Sigmoid colon (tissue), 7 donors: ENCODE measurements around the gene TFF2. TPM values are rescaled to one million over a fixed set of nuclear protein-coding genes. Genes with fewer than 3 reads are reported as not detected.

Source experiments
- DNase-seq: peaks from one replicate; pipeline ENCODE4 v3.0.0-alpha.2; 2019
- H3K27ac ChIP-seq, 4 donors: fragments of 200-600 bp; sonication (generic); one replicate each; pipeline ENCODE4 v1.5.1; 2016 to 2019; ENCODE audit warnings: mild to moderate bottlenecking in 1 of 4
- H3K27me3 ChIP-seq, 3 donors: fragments of 200-600 bp; sonication (generic); one replicate each; pipeline ENCODE4 v1.5.1; 2019; ENCODE audit warnings: mild to moderate bottlenecking in 1 of 3
- H3K36me3 ChIP-seq, 4 donors: fragments of 200-600 bp; sonication (generic); one replicate each; pipeline ENCODE4 v1.5.1; 2016 to 2019
- H3K4me1 ChIP-seq, 4 donors: fragments of 200-600 bp; sonication (generic); one replicate each; pipeline ENCODE4 v1.5.1; 2017 to 2019
- H3K4me3 ChIP-seq, 4 donors: fragments of 200-600 bp; sonication (generic); one replicate each; pipeline ENCODE4 v1.5.1; 2017 to 2019; ENCODE audit warnings: mild to moderate bottlenecking in 2 of 4, moderate library complexity in 1 of 4
- H3K9me3 ChIP-seq, 4 donors: fragments of 200-600 bp in 3 of 4; sonication (generic) in 3 of 4; one replicate each; pipeline versions ENCODE4 v1.5.1 to v1.6.1; 2013 to 2019
- EP300 ChIP-seq, 4 donors: sonication (generic); formaldehyde crosslinking; IDR thresholded peaks; one replicate each; pipeline ENCODE4 v1.6.1; 2017; ENCODE audit warnings: antibody characterized with exemption in 4 of 4
- POLR2A ChIP-seq, 2 donors: fragments of 450-650 bp; IDR thresholded peaks; one replicate each; pipeline ENCODE4 v1.6.1; 2016; ENCODE audit warnings: antibody characterized with exemption in 2 of 2, mild to moderate bottlenecking in 2 of 2, moderate library complexity in 2 of 2
- POLR2AphosphoS5 ChIP-seq, 4 donors: sonication (generic); formaldehyde crosslinking; IDR thresholded peaks; one replicate each; pipeline ENCODE4 v1.6.1; 2017; ENCODE audit warnings: antibody characterized with exemption in 4 of 4
- WGBS, 2 donors: extraction: QIAGEN DNeasy Blood & Tissue Kit; methylation state at CpG; one replicate each; pipeline ENCODE4 v1.1.7; 2013; 5-methylcytosine and 5-hydroxymethylcytosine counted together
- intact Hi-C: fragments of 100-400 bp; cut with DNase I; formaldehyde crosslinking; loops from one replicate; pipeline ENCODE4 v1.15.1; 2023
- polyA plus RNA-seq, 3 donors: library from polyadenylated mRNA; stranded (reverse); fragments of 200-250 nt; gene quantifications; one replicate each; pipeline ENCODE4 v1.2.3, GENCODE V29; 2013
- total RNA-seq, 4 donors: library from RNA; depleted of rRNA; stranded (reverse); fragments of >200 nt; gene quantifications; one replicate each; pipeline ENCODE4 v1.1.0, GENCODE V29; 2016
- TF ChIP-seq, protein P1 (sequence below), 4 experiments: fragments of 450-650 bp in 3 of 4; fragments of 200-600 bp in 1 of 4; IDR thresholded peaks; one replicate each; pipeline ENCODE4 v1.5.1; 2016 to 2019; ENCODE audit warnings: antibody characterized with exemption in 4 of 4, mild to moderate bottlenecking in 3 of 4, moderate library complexity in 2 of 4
- donor health status: healthy with polysubstance abuse.
- donor health status: Bipolar disorder and iron deficiency.
- donor health status: healthy.

TFF2 gene
- total and polyA plus RNA-seq, 7 donors = 1.5 to 23.4 (median 3.0) TPM; not detected in 4

DNA sequence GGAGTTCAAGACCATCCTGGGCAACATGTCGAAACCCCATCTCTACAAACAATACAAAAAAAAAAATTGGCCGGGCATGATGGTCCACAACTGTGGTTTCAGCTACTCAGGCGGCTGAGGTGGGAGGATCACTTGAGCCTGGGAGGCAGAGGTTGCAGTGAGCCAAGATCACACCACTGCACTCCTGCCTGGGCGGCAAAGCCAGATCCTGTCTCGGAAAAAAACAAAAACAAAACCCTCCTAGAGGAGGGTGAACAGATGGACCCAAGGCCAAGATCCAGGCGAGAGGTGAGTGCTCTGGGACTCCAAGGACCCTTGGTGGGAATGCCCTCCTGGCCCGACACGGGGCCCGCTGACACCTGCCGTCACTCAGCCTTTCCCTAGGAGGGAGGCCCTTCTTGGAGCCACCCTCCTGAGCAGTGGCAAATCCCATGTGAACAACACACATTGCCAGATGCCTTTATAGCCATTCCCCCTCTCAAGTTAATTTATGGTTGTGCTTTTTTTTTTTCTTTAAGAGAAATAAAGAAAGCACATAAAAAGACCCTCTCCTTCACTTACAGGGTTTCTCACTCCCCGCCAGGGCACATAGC is 380 bp downstream of the TFF2 start:
- TF ChIP-seq, protein P1, sequence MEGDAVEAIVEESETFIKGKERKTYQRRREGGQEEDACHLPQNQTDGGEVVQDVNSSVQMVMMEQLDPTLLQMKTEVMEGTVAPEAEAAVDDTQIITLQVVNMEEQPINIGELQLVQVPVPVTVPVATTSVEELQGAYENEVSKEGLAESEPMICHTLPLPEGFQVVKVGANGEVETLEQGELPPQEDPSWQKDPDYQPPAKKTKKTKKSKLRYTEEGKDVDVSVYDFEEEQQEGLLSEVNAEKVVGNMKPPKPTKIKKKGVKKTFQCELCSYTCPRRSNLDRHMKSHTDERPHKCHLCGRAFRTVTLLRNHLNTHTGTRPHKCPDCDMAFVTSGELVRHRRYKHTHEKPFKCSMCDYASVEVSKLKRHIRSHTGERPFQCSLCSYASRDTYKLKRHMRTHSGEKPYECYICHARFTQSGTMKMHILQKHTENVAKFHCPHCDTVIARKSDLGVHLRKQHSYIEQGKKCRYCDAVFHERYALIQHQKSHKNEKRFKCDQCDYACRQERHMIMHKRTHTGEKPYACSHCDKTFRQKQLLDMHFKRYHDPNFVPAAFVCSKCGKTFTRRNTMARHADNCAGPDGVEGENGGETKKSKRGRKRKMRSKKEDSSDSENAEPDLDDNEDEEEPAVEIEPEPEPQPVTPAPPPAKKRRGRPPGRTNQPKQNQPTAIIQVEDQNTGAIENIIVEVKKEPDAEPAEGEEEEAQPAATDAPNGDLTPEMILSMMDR (IDR thresholded peaks at IDR 0.05) = no peak
- TF ChIP-seq POLR2A (IDR thresholded peaks at IDR 0.05) = no peak
- no peak for TF ChIP-seq POLR2AphosphoS5 (IDR thresholded peaks at IDR 0.05)
- TF ChIP-seq EP300 (IDR thresholded peaks at IDR 0.05) = no peak
- H3K36me3 ChIP-seq = no peaks in the 10 kb centered on the region
- no peak overlapping the region for H3K27ac ChIP-seq
- intact Hi-C loops = no loop called here
- H3K9me3 ChIP-seq = peaks cover 0 to 3% (median 0%) of the 10 kb centered on the region in 4 donors
- H3K27me3 ChIP-seq = peaks cover 0 to 13% (median 0%) of the 10 kb centered on the region in 3 donors
- WGBS, 2 donors = 84 to 91% methylated on average over 11 of the region's 11 CpGs
- H3K4me1 ChIP-seq = no peaks in the 10 kb centered on the region
- H3K4me3 ChIP-seq = no peak overlapping the region
- DNase-seq = peak; percentile 30

DNA sequence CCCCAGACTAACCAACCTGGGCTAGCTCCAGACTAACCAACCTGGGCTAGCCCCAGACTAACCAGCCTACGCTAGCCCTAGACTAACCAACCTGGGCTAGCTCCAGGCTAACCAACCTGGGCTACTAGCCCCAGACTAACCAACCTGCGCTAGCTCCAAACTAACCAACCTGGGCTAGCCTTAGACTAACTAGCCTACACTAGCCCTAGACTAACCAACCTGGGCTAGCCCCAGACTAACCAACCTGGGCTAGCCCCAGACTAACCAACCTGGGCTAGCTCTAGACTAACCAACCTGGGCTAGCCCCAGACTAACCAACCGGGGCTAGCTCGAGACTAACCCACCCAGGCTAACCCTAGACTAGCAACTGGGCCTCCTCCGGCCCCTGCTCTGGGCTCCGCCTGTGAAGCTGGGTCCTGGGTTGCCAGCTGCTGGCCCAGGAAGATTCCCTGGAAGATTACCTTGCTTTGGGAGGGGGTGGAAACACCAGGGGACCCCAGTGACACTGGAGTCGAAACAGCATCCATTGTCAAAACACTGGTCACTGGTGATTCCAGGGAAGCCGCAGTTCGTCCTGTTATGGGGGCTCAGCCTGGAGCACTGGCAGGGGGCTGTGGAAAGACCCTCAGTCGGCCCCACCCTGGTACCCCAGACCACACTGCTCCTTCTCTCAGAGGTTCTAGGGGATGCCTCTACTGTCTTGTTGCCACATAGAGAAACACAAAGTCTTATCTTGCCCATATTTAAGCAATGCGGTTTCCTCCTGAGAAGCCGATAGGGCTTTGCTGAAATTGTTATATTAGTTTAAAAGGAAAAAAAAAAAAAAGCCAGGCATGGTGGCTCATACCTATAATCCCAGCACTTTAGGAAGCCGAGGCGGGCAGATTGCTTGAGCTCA is 1.1 kb downstream of the TFF2 start:
- Histone ChIP-seq H3K27ac (no peak overlapping the region), H3K4me3 (no peak overlapping the region), H3K36me3 (no peaks in the 10 kb centered on the region), H3K9me3 (peaks cover 0 to 3% (median 0%) of the 10 kb centered on the region in 4 donors), H3K4me1 (no peaks in the 10 kb centered on the region), H3K27me3 (peaks cover 0 to 13% (median 0%) of the 10 kb centered on the region in 3 donors)
- peak; percentile 29 for DNase-seq
- TF ChIP-seq POLR2AphosphoS5 (IDR thresholded peaks at IDR 0.05) = no peak
- intact Hi-C loops = no loop called here
- WGBS, 2 donors = 86% methylated on average over 14 of the region's 14 CpGs

DNA sequence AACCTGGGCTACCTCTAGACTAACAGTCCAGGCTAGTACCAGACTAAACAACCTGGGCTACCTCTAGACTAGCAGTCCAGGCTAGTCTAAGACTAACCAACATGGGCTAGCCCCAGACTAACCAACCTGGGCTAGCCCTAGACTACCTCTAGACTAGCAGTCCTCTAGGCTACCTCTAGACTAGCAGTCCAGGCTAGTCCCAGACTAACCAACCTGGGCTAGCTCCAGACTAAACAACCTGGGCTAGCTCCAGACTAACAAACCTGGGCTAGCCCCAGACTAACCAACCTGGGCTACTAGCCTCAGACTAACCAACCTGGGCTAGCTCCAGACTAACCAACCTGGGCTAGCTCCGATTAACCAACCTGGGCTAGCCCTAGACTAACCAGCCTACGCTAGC is 2.0 kb downstream of the TFF2 start:
- H3K9me3 ChIP-seq = no peaks in the 10 kb centered on the region
- TF ChIP-seq, protein P1 (IDR thresholded peaks at IDR 0.05) = no peak
- TF ChIP-seq POLR2A (IDR thresholded peaks at IDR 0.05) (no peak), EP300 (IDR thresholded peaks at IDR 0.05) (no peak), POLR2AphosphoS5 (IDR thresholded peaks at IDR 0.05) (no peak)
- no peak overlapping the region for H3K4me3 ChIP-seq
- intact Hi-C loops = no loop called here
- no peak overlapping the region for H3K27ac ChIP-seq
- no peak for DNase-seq
- H3K27me3 ChIP-seq = peaks cover 0 to 13% (median 0%) of the 10 kb centered on the region in 3 donors
- no peaks in the 10 kb centered on the region for H3K4me1 ChIP-seq
- WGBS, 2 donors = 97% methylated on average over 2 of the region's 2 CpGs
- no peaks in the 10 kb centered on the region for H3K36me3 ChIP-seq

DNA sequence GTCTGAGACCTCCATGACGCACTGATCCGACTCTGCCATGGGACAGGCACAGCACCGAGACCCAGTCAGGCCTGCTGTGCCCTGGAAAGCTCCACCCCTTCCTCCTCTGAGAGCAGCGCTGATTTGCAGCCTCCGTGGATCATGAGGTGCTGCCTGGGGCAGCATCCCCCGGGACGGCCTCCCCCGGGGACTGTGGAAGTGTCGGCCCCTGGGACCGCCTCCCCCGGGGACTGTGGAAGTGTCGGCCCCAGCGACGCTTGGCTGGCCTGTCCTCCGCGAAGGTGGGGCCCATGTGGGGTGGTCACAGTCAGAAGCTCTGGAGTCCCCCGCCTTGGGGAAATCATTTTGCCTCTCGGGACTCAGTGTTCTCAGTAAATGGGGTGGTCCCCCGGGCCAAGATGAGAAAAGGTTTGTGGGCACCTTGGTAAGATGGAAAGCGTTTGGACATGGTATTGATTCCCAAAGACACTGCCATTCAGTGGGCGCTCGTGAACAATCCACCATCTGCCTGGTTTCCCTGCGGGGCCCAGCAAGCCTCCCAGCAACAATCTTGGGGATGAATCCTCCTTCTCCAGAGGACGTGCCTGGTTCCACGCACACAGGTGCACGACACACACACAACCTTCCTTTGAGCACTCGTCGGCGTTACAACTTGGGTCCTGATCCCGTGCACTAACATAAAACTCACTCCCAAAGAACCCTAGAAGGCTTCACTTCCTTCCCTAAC is 3.0 kb downstream of the TFF2 start:
- TF ChIP-seq, protein P1 (IDR thresholded peaks at IDR 0.05) = no peak
- TF ChIP-seq POLR2AphosphoS5 (IDR thresholded peaks at IDR 0.05) (no peak), EP300 (IDR thresholded peaks at IDR 0.05) (no peak), POLR2A (IDR thresholded peaks at IDR 0.05) (no peak)
- Histone ChIP-seq H3K36me3 (no peaks in the 10 kb centered on the region), H3K27ac (no peak overlapping the region), H3K4me1 (no peaks in the 10 kb centered on the region), H3K9me3 (no peaks in the 10 kb centered on the region), H3K4me3 (no peak overlapping the region), H3K27me3 (peaks cover 0 to 13% (median 0%) of the 10 kb centered on the region in 3 donors)
- no peak for DNase-seq
- 91 to 95% methylated on average over 30 of the region's 30 CpGs for WGBS, 2 donors
- intact Hi-C loops = no loop called here
